AG04450 (cell line): Measurements from ENCODE around the gene CHRFAM7A. TPM values are rescaled to one million over a fixed set of nuclear protein-coding genes. Genes with fewer than 3 reads are reported as not detected.
"Not testable (repeated sequence)": the region's sequence is repeated elsewhere in the genome, so short reads cannot be mapped to it uniquely, and the experiment has no call there.

ENCODE experiments used
- CTCF ChIA-PET: fragments of 300-600, 350-600 bp; formaldehyde crosslinking; extraction: SDS; loops from one replicate; lab custom pipeline; 2022; ENCODE audit warnings: antibody characterized with exemption, inconsistent platforms; lab: Charles Lee
- POLR2A ChIA-PET: fragments of 350-600 bp; formaldehyde crosslinking; extraction: SDS; loops from one replicate; lab custom pipeline; 2021; ENCODE audit warnings: antibody characterized with exemption, inconsistent platforms; lab: Yijun Ruan, JAX
- DNase-seq: peaks from one replicate; pipeline ENCODE4 v3.0.0-alpha.2; 2011; ENCODE audit warnings: low read depth, low spot score
- H3K27ac ChIP-seq: one replicate; pipeline ENCODE4 v1.5.1; 2012; ENCODE audit warnings: low read depth, low read length, control low read depth
- H3K27me3 ChIP-seq: one replicate; pipeline ENCODE4 v1.6.0; 2012; ENCODE audit warnings: low read length; ENCODE audit not compliant: control insufficient read depth, insufficient read depth
- H3K4me3 ChIP-seq: 2 replicates; pipeline ENCODE4 v1.5.1; 2011; ENCODE audit warnings: mild to moderate bottlenecking, low read depth, low read length, control low read depth
- H3K9me3 ChIP-seq: 2 replicates; pipeline ENCODE4 v1.5.1; 2012; ENCODE audit warnings: low read length; ENCODE audit not compliant: control insufficient read depth, insufficient read depth
- polyA plus RNA-seq: library from polyadenylated mRNA; depleted of rRNA; stranded (reverse); fragments of >200 nt; gene quantifications from 2 replicates; pipeline ENCODE4 v1.2.3, GENCODE V29; 2011

Gene CHRFAM7A
- polyA plus RNA-seq, 1 experiment, result 0.09 TPM

DNA sequence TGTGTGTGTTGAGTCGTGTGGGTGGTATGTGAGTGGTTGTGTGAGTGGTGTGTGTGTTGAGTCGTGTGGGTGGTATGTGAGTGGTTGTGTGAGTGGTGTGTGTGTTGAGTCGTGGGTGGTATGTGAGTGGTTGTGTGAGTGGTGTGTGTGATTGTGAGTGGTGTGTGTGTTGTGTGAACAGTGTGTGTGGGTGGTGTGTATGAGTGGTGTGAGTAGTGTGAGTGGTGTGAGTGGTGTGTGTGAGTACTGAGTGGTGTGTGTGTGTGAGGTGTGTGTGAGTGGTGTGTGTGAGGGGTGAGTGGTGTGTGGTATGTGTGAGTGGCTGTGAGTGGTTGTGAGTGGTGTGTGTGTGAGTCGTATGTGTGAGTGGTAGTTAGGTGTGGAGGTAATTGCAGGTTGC lies 17.5 kb downstream of the CHRFAM7A start:
- CTCF ChIA-PET, POLR2A ChIA-PET: not testable (repeated sequence)

DNA sequence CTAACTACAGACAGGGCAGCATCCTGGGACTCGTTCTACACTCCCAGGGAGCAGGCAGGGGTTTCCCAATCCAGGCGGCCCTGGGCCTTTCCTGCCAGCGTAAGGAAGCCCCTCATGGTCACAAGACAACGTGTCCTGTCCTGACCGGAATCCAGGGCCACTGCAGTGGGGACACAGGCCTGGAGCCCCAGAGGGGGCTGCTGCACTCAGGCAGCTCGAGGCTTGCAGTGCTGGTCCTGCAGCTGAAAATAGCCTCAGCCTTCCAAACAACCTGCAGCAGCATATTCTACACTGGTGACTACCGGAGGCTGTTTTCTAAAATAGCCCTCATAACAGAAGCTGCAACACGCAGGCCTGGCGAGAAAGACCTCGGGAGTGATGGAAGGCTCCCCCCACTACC lies 18.5 kb downstream of the CHRFAM7A start:
- POLR2A ChIA-PET, H3K9me3 ChIP-seq, H3K27me3 ChIP-seq, H3K27ac ChIP-seq, H3K4me3 ChIP-seq, CTCF ChIA-PET, DNase-seq: not testable (repeated sequence)

More for the DNA sequence above, 17.5 kb downstream of the CHRFAM7A start:
- DNase-seq, H3K27me3 ChIP-seq, H3K27ac ChIP-seq, H3K4me3 ChIP-seq, H3K9me3 ChIP-seq: not testable (repeated sequence)

DNA sequence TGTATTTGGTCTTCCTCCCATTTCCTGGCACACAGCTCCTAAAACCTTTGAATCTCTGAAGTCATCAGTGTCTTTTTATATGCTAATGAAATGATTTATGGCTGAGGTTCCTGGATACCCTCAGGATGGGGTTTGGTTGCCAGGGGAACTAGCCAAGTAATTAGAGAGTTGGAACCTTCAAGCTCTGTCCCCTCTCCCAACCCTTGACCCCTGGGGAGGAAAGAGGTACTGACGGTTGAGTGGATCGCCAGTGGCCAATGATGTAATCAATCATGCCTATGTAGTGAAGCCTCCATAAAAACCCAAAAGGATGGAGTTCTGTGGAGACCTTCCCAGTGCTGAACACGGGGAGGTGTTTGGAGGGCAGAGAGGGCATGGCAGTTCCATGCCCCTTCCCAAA lies 25.1 kb downstream of the CHRFAM7A start:
- DNase-seq, H3K27ac ChIP-seq, H3K9me3 ChIP-seq, H3K4me3 ChIP-seq, H3K27me3 ChIP-seq, POLR2A ChIA-PET, CTCF ChIA-PET: not testable (repeated sequence)

DNA sequence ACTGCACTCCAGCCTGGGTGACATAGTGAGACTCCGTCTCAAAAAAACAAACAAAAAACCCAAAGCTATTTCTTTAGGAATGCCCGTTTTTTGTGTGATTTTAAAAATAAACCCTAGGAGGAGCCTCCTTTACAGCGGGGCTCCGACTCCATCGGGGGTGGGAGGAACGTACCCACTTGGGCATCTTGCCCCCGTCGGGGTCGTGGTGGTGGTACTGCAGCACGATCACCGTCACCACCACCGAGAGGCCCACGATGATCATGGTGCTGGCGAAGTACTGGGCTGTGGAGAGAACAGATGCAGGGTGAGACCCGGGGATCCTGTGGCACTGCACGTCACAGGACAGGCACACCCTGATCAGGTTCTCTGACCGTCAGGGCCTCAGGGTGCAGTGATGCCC lies 26.1 kb downstream of the CHRFAM7A start:
- H3K4me3 ChIP-seq, H3K27me3 ChIP-seq, CTCF ChIA-PET, H3K9me3 ChIP-seq, DNase-seq, POLR2A ChIA-PET, H3K27ac ChIP-seq: not testable (repeated sequence)

DNA sequence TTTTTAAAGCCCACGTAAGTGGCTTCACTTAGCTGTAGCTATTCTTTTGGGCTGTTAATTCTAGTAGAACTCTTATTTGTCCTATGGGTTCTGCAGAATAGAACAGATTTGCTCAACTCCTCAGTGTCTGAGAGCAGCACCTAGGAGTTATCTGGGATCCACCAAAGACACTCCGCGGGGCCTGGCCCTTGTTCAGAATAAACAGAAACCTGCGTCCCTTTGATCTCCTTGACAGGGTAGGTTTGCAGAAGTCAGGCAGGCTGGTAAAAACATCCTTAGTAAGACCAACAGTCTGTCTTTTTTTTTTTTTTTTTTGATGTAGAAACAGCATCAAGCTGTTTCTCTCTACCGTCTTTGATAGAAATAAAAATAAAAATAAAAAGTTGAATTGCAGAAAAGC lies 31.9 kb downstream of the CHRFAM7A start:
- H3K27me3 ChIP-seq, H3K4me3 ChIP-seq, H3K9me3 ChIP-seq, CTCF ChIA-PET, H3K27ac ChIP-seq, DNase-seq, POLR2A ChIA-PET: not testable (repeated sequence)

DNA sequence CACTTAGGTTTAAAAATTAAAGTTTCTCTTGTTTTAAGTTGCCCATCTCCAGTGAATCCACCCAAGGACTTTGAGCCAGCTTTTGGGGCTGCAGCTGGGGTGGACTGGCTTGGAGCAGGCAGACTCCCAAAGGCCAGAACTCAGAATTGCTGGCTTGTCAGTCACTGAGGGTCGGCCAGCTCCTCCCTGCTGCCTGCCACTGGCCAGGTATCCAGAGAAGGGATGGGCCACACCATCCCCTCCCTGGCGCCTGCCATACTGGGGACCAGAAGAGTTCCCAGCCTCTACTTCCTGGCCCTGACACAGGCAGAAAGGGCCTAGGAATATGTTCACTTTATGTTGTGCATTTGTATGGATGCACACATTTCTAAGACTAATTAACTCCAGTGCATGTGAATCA lies 32.4 kb downstream of the CHRFAM7A start:
- H3K9me3 ChIP-seq, H3K27ac ChIP-seq, DNase-seq, H3K4me3 ChIP-seq, H3K27me3 ChIP-seq, POLR2A ChIA-PET, CTCF ChIA-PET: not testable (repeated sequence)

DNA sequence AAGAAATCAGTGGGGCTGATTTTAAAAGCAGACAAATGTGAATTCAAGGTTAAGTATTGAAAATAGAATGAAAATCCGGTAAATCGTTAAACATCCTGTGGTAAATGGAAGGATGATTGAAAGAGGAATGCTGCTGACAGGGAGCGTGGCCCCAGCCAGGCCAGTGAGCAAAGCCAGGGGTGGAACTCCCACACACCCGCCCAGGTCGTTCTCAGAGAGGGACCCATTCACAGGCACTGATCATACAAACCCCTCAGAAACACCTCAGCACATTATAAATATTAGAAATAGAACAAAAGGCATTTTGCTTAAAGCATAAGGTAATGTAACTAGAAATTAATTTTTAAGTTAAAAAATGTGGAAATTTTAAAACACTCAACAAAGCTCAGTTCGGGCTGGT lies 38.3 kb downstream of the CHRFAM7A start:
- H3K4me3 ChIP-seq, CTCF ChIA-PET, POLR2A ChIA-PET, H3K9me3 ChIP-seq, DNase-seq, H3K27ac ChIP-seq, H3K27me3 ChIP-seq: not testable (repeated sequence)

DNA sequence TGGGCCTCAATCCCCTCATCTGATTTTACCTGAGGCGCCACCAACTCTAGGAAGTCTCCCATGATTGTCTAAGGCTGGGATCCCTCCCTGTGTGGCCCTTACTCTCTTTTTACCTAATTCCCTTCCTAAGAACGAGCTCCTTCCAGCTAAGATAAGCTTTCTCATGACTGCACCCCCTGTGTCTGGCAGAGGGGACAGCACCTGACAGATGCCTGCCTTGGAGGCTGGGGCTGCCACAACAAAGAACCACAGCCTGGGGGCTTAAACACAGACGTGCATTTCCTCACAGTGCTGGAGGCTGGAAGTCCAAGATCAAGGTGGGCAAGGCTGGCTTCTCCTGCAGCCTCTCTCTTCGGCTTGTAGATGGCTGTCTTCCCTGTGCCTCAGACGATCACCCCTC lies 43.5 kb downstream of the CHRFAM7A start:
- CTCF ChIA-PET, H3K27ac ChIP-seq, H3K4me3 ChIP-seq, DNase-seq, POLR2A ChIA-PET, H3K9me3 ChIP-seq, H3K27me3 ChIP-seq: not testable (repeated sequence)

DNA sequence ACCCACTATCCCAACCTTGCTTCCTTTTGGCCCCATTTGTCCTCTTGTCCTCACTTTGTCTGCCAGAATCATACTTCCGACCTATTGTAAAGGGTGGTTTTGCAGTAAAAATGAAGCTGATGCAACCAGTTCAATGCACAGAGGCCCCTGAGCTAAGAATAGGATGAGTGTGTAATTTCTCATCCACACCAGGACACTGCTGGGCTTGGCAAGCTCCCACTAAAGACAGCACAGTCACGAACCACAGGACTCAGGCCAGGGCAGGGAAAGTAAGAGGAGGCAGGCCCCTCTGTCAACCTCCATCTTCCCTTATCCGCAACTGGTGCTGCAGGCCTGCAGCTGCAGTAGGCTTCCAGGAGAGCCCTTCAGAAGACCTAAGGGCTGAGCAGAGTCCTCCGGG lies 56.8 kb downstream of the CHRFAM7A start:
- POLR2A ChIA-PET, H3K4me3 ChIP-seq, H3K27me3 ChIP-seq, H3K27ac ChIP-seq, H3K9me3 ChIP-seq, CTCF ChIA-PET, DNase-seq: not testable (repeated sequence)

DNA sequence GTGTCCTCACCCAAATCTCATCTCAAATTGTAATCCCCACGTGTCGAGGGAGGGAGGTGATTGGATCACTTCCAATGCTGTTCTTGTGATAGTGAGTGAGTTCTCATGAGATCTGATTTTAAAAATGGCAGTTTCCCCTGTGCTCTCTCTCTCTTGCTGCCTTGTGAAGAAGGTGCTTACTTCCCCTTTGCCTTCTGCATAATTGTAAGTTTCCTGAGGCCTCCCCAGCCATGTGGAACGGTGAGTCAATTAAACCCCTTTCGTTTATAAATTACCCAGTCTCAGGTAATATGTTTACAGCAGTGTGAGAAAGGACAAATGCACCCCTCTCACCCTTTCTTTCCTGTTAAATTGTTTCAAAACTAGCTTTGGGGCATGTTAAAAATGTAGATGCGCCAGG lies 59.2 kb downstream of the CHRFAM7A start:
- POLR2A ChIA-PET, H3K27me3 ChIP-seq, CTCF ChIA-PET, H3K4me3 ChIP-seq, DNase-seq, H3K27ac ChIP-seq, H3K9me3 ChIP-seq: not testable (repeated sequence)

DNA sequence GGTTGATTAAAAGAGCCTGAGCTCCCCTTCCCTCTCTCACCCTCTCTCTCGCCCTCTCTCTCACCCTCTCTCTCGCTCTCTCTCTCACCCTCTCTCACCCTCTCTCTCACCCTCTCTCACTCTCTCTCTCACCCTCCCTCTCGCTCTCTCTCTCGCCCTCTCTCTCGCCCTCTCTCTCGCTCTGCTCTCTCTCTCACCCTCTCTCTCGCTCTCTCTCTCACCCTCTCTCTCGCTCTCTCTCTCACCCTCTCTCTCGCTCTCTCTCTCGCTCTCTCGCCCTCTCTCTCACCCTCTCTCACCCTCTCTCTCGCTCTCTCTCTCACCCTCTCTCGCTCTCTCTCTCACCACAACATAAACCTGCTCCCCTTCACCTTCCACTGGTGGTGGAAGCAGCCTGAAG lies 67.2 kb downstream of the CHRFAM7A start:
- H3K27me3 ChIP-seq, H3K27ac ChIP-seq, POLR2A ChIA-PET, DNase-seq, CTCF ChIA-PET, H3K9me3 ChIP-seq, H3K4me3 ChIP-seq: not testable (repeated sequence)

DNA sequence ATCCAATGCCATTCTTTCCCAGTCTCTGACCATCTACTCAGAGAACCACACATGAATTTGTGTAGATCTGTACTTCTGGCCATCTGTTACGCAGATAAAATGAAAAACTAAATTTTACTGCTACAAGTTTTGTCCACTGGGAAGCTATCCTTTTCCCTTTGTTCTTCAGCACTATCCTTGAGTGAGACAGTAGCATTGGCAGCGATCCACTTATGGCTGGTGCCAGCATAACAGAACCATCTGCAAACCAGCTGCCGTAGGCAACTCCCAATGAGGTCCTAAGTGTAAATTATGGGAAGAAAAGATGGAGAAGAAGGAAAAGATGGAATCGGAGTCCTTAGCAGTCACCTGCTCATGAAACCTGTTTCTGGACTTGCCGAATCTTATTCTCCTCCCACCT lies 72.3 kb downstream of the CHRFAM7A start:
- CTCF ChIA-PET, DNase-seq, H3K9me3 ChIP-seq, H3K27ac ChIP-seq, H3K27me3 ChIP-seq, H3K4me3 ChIP-seq, POLR2A ChIA-PET: not testable (repeated sequence)

DNA sequence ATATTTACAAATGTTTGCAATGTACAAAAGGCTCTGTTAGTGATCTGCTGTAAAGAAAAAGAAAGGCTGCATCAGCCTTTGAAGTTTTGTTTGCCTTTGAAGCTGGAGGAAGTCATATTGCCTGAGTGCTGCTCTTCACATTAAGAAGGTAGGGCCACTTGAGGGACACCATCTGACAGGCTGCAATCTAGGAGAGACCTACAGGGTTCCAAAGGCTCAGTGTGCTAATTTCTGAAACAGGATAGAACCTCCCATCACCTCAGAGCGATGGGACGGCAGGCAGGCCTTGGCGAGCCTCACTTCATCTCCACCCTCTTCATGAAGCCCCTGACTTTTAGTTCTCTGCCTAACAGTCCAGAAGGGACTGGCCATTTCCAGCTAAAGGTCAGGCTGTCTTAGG lies 77.6 kb downstream of the CHRFAM7A start:
- POLR2A ChIA-PET, DNase-seq, H3K9me3 ChIP-seq, CTCF ChIA-PET, H3K4me3 ChIP-seq, H3K27me3 ChIP-seq, H3K27ac ChIP-seq: not testable (repeated sequence)
